Right lobe of liver (tissue), 6 donors: ENCODE results near the gene MUC4. TPM values are rescaled to one million over a fixed set of nuclear protein-coding genes. Genes with fewer than 3 reads are reported as not detected.

Source experiments
- ATAC-seq, 4 donors: fragments of 200-7000 bp; cut with Tn5 transposase; one replicate each; pipeline ENCODE4 v1.9.1; 2020; ENCODE audit warnings: mild to moderate bottlenecking in 4 of 4, moderate library complexity in 4 of 4
- DNase-seq, 3 donors: peaks; one replicate each; pipeline ENCODE4 v3.0.0-alpha.2; 2020
- H3K27ac ChIP-seq, 3 donors: fragments of 200-600 bp; one replicate each; pipeline ENCODE4 v1.8.0; 2022
- H3K27me3 ChIP-seq, 2 donors: fragments of 200-600 bp; one replicate each; pipeline ENCODE4 v1.8.0; 2022
- H3K36me3 ChIP-seq, 4 donors: fragments of 200-600 bp; sonication (generic) in 1 of 4; one replicate each; pipeline versions ENCODE4 v1.5.1 to v1.8.0; 2017 to 2022; ENCODE audit warnings: control low read depth in 1 of 4
- H3K4me1 ChIP-seq, 4 donors: fragments of 200-600 bp; sonication (generic) in 1 of 4; one replicate each; pipeline versions ENCODE4 v1.5.1 to v1.8.0; 2017 to 2022; ENCODE audit warnings: control low read depth in 1 of 4
- H3K4me3 ChIP-seq, 3 donors: fragments of 200-600 bp; one replicate each; pipeline ENCODE4 v1.8.0; 2022
- H3K9me3 ChIP-seq, 4 donors: fragments of 200-600 bp; sonication (generic) in 1 of 4; one replicate each; pipeline versions ENCODE4 v1.5.1 to v1.8.0; 2017 to 2022; ENCODE audit warnings: control low read depth in 1 of 4
- POLR2A ChIP-seq: fragments of 450-650 bp; IDR thresholded peaks from one replicate; pipeline ENCODE4 v1.6.1; 2017; ENCODE audit warnings: antibody characterized with exemption, mild to moderate bottlenecking
- WGBS: methylation state at CpG from one replicate; pipeline ENCODE4 v1.1.6; 2018; ENCODE audit warnings: low coverage, low lambda C conversion rate; ENCODE audit not compliant: insufficient coverage; ENCODE audit errors: missing lambda C conversion rate; 5-methylcytosine and 5-hydroxymethylcytosine counted together
- intact Hi-C, 2 donors: fragments of 100-400 bp; cut with DNase I; formaldehyde crosslinking; loops; one replicate each; pipeline versions ENCODE4 v1.11.2 to v1.14.1; 2022
- total RNA-seq, 6 experiments: library from RNA; depleted of rRNA in 2 of 6; stranded (reverse); fragments of >200 nt in 2 of 6; fragmentation: NEBNext Ultra II Directional in 3 of 6; extraction: Animal tissue kit (Norgen Biotek cat#: 25700) in 3 of 6; gene quantifications; one replicate each; pipeline versions ENCODE4 v1.1.0 to v1.2.4, GENCODE V29; 2016 to 2023
- TF ChIP-seq, protein P1 (sequence below), 4 donors: fragments of 200-600 bp in 3 of 4; fragments of 450-650 bp in 1 of 4; IDR thresholded peaks; one replicate each; pipeline versions ENCODE4 v1.5.1 to v1.8.0; 2016 to 2022; ENCODE audit warnings: antibody characterized with exemption in 4 of 4, mild to moderate bottlenecking in 2 of 4
- donor health status: DM: no; HTN: yes; CAD: no.
- donor health status: DM: no; HTN: no; CAD: no.
- donor health status: DM: no; HTN: no; CAD: no.
- donor health status: DM: no; HTN: yes; CAD: no.
- donor health status: DM: no; HTN: yes; CAD: no.

The MUC4 gene
- total RNA-seq, 6 experiments from 2014 or later: 0.07 to 0.20 TPM; not detected in 4

DNA sequence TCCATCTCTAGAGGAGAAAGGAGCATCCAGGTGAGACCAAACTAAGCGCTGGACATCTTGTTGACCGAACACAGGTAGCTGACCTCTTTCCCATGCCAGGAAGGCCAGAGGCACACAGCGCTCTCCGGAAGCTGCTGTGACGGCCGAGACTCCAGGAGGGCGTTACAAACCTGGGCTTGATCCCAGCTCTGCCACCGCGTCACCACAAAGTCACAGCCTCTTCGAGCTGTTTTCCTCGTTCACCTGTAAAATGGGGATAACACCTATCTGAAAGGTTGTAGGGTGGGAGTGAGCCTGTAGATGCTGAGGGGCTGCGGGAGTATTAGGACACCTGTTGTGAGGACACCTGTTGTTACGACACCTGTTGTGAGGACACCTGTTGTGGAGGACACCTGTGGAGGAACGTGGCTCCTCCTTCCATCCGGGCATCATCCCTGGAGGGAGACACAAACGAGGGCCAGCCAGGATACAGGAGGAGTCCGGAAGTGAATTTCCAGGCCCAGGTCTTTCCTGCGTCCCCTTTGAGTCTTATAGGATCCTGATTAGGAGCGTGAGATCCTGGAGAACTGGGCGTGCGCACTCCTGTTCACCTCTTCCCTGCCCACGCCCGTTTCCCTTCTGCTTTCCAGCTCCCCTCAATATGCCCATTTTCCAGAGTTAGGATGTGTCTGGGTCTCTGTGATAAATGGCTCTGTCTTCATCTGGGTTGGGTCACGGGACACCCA, 2.3 kb upstream of the MUC4 start:
- 88% methylated on average over 8 of the region's 24 CpGs for WGBS

DNA sequence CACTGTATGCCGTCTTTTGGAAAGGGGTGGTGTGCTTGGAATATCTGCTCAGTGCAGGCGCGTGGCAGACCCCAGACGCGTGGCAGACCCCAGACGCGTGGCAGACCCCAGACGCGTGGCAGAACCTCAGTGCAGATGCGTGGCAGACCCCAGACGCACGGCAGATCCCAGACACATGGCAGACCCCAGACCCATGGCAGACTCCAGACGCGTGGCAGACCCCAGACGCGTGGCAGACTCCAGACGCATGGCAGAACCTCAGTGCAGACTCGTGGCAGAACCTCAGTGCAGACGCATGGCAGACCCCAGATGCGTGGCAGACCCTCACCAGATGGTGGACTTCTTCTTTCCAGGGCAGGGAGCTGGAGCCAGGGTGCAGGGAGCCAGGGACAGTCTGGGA, 637 bp upstream of the MUC4 start:
- Histone ChIP-seq H3K27me3 (no peaks in the 10 kb centered on the region), H3K4me3 (no peak overlapping the region), H3K36me3 (no peaks in the 10 kb centered on the region), H3K27ac (no peak overlapping the region), H3K4me1 (no peaks in the 10 kb centered on the region), H3K9me3 (no peaks in the 10 kb centered on the region)
- ATAC-seq (no peak), DNase-seq (no peak)
- TF ChIP-seq, protein P1, sequence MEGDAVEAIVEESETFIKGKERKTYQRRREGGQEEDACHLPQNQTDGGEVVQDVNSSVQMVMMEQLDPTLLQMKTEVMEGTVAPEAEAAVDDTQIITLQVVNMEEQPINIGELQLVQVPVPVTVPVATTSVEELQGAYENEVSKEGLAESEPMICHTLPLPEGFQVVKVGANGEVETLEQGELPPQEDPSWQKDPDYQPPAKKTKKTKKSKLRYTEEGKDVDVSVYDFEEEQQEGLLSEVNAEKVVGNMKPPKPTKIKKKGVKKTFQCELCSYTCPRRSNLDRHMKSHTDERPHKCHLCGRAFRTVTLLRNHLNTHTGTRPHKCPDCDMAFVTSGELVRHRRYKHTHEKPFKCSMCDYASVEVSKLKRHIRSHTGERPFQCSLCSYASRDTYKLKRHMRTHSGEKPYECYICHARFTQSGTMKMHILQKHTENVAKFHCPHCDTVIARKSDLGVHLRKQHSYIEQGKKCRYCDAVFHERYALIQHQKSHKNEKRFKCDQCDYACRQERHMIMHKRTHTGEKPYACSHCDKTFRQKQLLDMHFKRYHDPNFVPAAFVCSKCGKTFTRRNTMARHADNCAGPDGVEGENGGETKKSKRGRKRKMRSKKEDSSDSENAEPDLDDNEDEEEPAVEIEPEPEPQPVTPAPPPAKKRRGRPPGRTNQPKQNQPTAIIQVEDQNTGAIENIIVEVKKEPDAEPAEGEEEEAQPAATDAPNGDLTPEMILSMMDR (IDR thresholded peaks at IDR 0.05): no peak
- TF ChIP-seq POLR2A: no peak
- intact Hi-C loops: no loop called here
- WGBS: 42% methylated on average over 2 of the region's 20 CpGs

More for the DNA sequence above, 2.3 kb upstream of the MUC4 start:
- Histone ChIP-seq H3K36me3 (no peaks in the 10 kb centered on the region), H3K27ac (no peak overlapping the region), H3K4me3 (no peak overlapping the region), H3K27me3 (no peaks in the 10 kb centered on the region), H3K9me3 (no peaks in the 10 kb centered on the region), H3K4me1 (no peaks in the 10 kb centered on the region)
- ATAC-seq: no peak
- no peak for DNase-seq
- TF ChIP-seq, protein P1 (IDR thresholded peaks at IDR 0.05): no peak
- TF ChIP-seq POLR2A: no peak
- intact Hi-C loops: no loop called here

DNA sequence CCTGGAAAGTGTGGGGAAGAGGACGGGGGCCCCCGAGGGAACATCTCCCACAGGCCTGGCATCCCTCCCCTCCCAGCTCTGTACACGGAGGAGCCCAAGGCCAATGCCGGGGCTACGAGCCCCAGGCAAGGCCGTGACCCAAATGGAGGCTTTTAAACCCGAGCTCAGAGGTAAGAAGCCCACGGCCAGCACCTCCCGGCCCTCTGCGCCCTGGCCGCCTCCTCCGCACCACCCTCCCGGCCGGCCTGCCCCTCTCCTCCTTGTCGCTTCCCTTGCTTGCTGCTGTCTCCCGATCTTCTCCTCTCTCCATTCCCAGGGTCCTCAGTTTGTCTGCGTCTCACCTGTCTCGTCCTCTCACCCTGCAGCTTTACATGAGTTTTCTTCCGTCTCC, 1.3 kb downstream of the MUC4 start:
- Histone ChIP-seq H3K9me3 (no peaks in the 10 kb centered on the region), H3K36me3 (no peaks in the 10 kb centered on the region), H3K27me3 (no peaks in the 10 kb centered on the region), H3K27ac (no peak overlapping the region), H3K4me1 (no peaks in the 10 kb centered on the region), H3K4me3 (no peak overlapping the region)
- DNase-seq (no peak), ATAC-seq (no peak)
- TF ChIP-seq POLR2A: no peak
- TF ChIP-seq, protein P1 (IDR thresholded peaks at IDR 0.05): no peak
- intact Hi-C loops: no loop called here
- 63% methylated on average over 13 of the region's 19 CpGs for WGBS

DNA sequence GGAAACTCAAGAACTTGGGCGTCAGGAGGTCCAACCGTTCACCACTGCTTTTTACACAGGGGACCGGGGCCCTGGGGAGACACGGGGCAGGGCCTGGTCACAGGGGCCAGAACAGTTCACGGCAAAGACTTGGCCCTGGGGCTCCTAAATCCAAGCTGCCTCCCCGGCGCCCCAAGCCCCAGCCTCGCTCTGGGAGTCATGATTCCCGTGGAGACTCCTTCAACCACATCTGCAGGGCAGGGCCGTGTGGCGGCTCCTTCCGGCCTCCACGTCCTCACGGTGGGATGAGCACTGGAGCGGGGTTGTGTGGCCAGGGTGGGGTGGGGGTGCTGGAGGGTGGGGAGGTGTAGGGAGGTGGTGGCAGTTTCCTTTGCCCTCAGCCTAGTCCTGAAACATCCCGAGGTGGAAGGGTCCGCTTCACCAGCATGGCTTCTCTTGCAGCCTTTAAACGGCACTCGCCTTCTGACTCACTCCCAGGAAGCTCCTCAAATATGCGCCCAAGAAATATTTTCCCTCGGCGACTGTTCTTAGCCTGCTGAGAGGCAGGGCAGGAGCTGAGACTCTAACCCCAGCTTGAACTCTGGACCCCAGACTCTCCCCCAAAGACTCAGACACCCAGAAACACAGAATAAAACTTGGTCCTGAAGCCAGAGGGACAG, 1.8 kb downstream of the MUC4 start:
- H3K27me3 ChIP-seq: no peaks in the 10 kb centered on the region
- no peak overlapping the region for H3K4me3 ChIP-seq
- no peak for DNase-seq
- intact Hi-C loops: no loop called here
- H3K27ac ChIP-seq: no peak overlapping the region
- H3K4me1 ChIP-seq: no peaks in the 10 kb centered on the region
- H3K36me3 ChIP-seq: no peaks in the 10 kb centered on the region
- WGBS: 46% methylated on average over 6 of the region's 22 CpGs
- TF ChIP-seq POLR2A: no peak
- TF ChIP-seq, protein P1 (IDR thresholded peaks at IDR 0.05): no peak
- ATAC-seq: no peak
- no peaks in the 10 kb centered on the region for H3K9me3 ChIP-seq
